Upper lobe of left lung (tissue), 4 donors: ENCODE data around the gene TCL1A.

Source experiments
- CTCF ChIP-seq, 6 experiments: fragments of 450-650 bp in 4 of 6; fragments of 200-600 bp in 2 of 6; sonication (generic) in 2 of 6; IDR thresholded peaks; one replicate each; pipeline ENCODE4 v1.5.1; 2016 to 2019; ENCODE audit warnings: antibody characterized with exemption in 6 of 6
- EP300 ChIP-seq, 4 donors: sonication (generic); formaldehyde crosslinking; IDR thresholded peaks; one replicate each; pipeline ENCODE4 v1.5.1; 2017; ENCODE audit warnings: antibody characterized with exemption in 4 of 4, control low read depth in 2 of 4

- TF ChIP-seq EP300 (IDR thresholded peaks at IDR 0.05) = no peak
- no peak for TF ChIP-seq CTCF (IDR thresholded peaks at IDR 0.05)
These were observed 47.5 kb downstream of the TCL1A start for GRCh38 chr14:95666450-95666849.
